NOMO-1 (cell line): ENCODE results near the gene SLC25A48.
A peak's percentile ranks its signal among the peaks of the same experiment; 100 is the strongest.

Source experiments
- DNase-seq, 2 experiments: peaks; one replicate each; lab custom pipeline; 2025; ENCODE audit not compliant: unreplicated experiment in 2 of 2; lab: John Stamatoyannopoulos, UW

The SLC25A48 gene, protein sequence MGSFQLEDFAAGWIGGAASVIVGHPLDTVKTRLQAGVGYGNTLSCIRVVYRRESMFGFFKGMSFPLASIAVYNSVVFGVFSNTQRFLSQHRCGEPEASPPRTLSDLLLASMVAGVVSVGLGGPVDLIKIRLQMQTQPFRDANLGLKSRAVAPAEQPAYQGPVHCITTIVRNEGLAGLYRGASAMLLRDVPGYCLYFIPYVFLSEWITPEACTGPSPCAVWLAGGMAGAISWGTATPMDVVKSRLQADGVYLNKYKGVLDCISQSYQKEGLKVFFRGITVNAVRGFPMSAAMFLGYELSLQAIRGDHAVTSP

GRCh38 chr5:135834639-135835529 is at the start of gene SLC25A48:
Gene SLC25A48, plus strand, starts transcription at chr5:135834663. Its CDS starts 185 bp downstream, at chr5:135834848.
- peak; percentile 9 to 16 for DNase-seq

- DNase-seq: no peak
These were observed 33.8 kb upstream of the SLC25A48 start for GRCh38 chr5:135800656-135801055.

DNA sequence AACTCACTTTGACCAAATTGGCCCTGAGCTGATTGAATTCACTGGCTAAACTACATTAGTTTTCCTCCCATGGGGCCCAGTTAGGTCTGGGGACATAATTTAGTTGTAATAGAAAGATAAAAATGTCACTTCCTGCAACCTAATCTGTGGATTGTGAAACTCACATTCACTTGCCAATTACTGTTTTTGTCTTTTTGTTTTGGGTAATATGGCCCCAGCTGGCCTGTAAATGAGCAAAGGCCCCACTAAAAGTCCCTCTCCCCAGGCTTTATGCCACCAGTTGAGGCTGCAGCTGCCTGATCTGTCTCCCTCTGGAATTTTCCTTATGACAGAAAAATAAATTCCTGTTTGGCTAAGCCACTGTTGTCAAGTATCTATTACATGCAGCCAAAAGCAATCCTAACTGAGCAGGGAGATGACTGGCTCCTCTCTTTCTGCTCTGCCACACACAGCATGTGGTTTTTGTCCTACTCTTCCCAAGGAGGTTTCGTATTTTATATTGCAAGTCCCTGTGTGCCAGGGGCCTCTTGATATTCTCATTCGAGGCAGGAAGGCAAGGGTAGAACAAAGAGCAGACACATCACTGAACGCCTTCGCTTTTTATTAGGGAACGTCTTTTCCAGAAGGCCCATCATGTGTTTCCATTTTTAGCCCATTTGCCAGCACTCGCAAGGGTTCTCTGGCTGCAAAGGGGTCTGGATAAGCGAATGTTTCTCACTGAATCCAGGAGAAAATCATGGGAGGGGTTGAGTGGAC is 24.1 kb upstream of the SLC25A48 start:
- DNase-seq: no peak

GRCh38 chr5:135811007-135811406 is 23.5 kb upstream of the SLC25A48 start:
- DNase-seq: no peak

DNA sequence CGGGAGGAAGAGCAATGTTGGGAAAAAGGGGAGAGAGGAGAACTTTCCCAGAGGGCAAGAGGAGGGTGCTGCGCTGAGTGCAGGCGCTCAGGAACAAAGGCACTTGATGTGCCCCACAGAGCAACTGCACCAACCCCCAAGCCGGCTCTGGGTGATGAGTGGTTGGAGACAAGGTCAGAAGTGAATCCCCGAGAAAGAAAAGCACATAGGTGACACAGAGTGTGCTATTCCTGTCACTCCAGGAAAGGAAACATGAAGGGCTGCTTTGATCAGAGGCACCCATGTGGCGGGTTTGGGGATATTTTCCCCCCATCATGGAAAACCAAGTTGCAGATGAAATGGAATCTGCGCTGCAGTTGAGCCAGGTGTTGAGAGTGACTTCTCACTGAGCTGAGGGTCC is 20.7 kb upstream of the SLC25A48 start:
- DNase-seq: no peak

DNA sequence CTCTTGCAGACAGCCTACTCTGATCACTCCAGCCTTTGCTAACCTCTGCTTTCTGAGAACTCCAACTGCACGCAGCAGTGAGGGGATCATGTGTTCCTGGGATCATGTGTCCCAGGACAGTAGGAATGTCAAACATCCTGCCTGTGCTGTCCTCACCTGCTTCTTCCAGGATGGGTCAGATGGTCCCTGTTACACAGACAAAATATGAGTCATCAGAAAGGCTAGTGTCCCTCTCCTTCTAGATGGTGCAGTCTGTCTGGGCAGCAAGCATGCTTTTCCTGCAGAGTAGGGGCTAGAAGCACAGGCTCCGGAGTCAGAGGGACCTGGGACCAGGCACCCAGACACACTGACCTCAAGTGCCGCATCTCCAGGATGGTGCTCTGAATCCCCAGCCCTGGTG is 20.1 kb upstream of the SLC25A48 start:
- no peak for DNase-seq

- no peak for DNase-seq
These were observed 19.7 kb upstream of the SLC25A48 start for GRCh38 chr5:135814812-135815211.

GRCh38 chr5:135821061-135821801 is 13.2 kb upstream of the SLC25A48 start:
- DNase-seq: no peak

DNA sequence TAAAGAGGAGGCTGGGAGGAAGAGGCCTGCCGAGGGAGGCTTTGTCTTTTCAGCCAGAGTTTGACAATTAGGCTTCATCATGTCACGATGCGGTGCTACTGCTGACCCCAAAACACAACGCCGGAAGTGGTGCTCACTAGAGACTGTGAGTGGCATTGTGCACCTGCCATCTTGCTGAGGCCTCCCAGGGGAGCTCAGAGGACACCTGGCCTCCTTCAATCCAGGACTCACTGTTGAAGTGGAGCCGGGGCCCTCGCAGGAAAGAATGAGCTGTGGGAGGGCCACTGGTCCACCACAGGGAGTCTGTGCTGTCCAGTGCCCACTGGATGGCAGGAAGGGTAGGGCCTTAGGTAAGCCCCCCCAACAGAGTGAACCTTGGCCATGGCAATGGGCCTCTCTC is 12.7 kb upstream of the SLC25A48 start:
- no peak for DNase-seq

DNA sequence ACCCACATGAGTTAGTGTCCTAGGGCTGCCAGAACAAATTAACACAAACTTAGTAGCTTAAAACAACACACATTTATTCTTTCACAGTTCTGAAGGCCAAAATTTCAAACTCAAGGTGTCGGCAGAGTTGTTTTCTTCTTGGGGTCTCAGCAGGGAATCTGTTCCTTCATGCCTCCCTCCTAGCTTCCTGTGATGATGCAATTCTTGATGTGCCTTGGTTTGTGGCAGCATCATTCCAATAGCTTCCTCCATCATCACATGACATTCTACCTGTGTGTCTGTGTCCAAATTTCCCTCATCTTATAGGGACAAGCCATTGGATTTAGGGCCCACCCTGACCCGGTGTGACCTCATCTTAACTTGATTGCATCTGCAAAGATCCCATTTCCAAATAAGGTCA is 12.2 kb upstream of the SLC25A48 start:
- no peak for DNase-seq

DNA sequence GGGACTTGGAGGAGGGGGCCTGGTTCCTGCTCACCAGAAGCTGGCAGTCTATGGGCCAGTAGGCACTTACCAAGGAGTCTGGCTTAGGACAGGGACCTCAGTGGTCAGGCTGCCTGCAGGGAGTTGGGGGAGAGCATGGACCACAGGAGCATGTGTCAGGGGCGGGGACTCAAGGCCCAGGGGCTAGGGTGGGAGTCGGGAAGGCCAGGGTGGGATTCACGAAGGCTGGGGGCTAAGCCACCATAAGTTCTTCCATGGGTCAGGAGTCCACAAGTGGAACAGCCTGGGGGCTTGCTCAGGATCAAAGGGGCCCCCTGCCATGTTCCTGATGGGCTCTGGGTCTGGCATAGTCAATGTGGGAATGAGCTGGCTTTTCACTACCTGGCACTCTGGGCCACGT is 11.5 kb upstream of the SLC25A48 start:
- no peak for DNase-seq

DNA sequence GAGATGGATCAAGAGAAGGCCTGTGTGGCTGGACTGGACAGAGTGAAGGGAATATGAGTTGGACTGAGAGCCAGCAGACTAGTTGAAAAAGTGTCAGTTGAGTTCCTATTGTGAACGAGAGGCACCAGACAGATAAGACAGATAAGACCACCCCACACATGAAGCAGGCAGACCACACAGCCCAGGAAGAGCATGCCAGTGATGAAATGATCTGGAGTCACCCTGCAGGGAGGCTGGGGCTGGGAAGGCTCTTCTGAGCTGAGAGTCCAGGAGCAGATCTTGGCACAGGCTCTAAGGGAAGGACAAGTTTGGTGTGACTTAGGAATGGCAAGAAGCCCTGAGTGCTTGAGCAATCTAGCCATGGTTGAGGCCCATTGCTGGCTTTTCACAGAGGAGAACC is 10.6 kb upstream of the SLC25A48 start:
- no peak for DNase-seq

DNA sequence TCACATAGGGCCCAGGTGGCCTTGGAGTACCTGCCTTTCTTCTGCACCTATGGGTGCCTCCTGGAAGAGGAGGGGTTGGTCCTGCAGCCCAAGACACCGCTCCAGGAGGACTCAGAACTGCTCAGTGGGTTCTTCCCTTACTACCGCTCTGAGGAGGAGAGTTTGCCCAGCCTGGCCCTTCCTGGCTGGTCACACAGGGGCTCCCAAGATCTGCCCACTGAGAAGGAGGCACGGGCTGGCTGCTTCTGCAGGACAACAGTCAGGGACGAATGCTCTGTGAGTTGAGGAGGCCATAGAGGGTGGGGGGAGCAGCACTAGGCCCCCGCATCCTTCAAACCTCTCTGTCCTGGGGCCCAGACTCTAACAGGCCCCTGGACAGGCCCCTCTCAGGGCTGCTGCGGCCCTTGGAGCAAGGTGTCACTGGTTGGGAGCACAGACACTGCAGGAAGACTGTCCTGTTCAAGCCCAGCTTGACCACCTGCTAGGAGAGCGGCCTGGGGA is 9.9 kb upstream of the SLC25A48 start:
- no peak for DNase-seq

DNA sequence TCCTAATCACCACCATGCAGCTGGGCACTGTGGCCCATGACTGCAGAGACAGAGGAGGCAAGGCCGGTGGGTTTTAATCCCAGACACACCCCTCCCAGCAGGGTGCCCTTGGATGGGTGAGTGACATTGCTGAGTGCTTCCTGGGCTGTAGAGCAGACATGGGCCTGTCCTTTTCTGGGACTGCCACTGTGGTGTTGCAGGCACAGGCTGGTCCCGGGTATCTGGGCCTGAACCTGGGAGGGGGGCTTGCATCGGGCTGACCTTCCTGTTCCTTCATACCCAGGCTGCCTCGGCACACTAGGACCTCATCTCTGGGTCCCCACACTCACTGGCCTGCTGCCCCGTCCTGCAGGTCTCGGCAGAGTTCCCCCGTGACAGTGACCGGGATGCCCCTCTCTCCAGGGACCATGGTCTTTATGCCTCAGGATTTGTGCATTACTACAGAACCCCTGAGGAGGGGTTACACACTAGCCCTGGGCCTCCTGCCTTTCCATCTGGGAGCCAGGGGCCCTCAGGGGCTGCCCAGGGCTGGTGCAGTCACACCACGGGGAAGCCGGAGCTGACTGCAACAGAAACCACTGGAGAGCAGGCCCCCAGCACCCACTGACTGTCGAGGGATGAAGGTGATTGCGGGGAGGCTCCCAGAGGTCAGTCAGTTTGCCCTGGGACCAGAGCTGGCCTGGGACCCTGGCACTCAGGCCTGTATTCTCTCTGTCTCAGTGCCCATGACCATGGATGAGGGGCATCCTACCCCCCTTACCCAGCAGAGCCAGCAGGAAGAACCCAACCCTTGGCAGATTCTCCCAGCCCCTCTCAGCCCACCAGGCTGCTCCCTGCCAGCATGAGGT is 8.9 kb upstream of the SLC25A48 start:
- no peak for DNase-seq

GRCh38 chr5:135826221-135826525 is 8.3 kb upstream of the SLC25A48 start:
- DNase-seq: no peak

GRCh38 chr5:135826994-135827671 is 7.3 kb upstream of the SLC25A48 start:
- DNase-seq: no peak

DNA sequence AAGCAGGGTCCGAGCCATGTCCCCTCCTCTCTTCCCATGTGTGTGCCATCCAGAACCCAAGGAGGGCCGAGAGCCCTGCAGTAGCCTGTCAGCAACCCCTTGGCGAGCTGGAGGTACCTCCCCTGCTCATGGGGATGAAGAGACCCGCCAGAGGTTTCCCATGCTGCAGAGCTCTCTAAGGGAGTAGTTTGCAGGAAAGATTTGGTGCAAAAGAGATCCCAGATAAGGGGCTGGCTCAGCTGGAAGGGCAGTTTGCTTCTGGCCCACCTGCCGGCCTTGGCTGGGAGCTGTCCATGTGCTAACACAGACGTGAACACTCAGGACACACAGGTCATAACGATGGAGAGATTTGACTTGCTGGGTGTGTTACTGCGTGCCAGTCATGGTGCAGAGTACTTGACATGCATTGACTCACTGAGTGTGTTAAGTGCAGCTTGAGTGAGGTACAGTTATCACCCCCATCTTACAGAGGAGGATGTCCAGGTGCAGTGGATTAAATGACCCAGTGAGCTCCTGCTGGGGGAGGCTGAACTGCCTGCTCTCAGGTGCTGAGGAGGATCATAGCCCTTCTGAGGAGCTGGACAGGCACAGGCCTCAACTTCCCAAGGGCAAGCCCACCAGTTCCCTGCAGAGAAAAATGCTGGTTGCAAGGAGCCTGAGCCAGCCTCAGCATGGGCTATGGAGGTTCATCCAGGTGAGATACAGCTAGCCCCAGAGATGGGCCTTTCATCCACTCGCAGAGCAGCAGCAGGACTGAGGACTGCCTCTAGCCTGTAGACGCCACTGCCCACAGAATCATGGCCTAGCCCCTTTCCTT is 6.3 kb upstream of the SLC25A48 start:
- no peak for DNase-seq

GRCh38 chr5:135828782-135829127 is 5.7 kb upstream of the SLC25A48 start:
- DNase-seq: no peak
